Duodenal mucosa (tissue), 2 donors: ENCODE measurements around the gene TTC28.
"Not testable (repeated sequence)": the region's sequence is repeated elsewhere in the genome, so short reads cannot be mapped to it uniquely, and the experiment has no call there.

Experiments used
- H3K27ac ChIP-seq: one replicate; pipeline ENCODE4 v1.7.0; 2013; ENCODE audit warnings: low read depth, low read length
- H3K27me3 ChIP-seq, 2 donors: one replicate each; pipeline ENCODE4 v1.7.0; 2013; ENCODE audit warnings: low read length in 2 of 2, control low read depth in 1 of 2; ENCODE audit not compliant: insufficient read depth in 2 of 2, control insufficient read depth in 1 of 2
- H3K36me3 ChIP-seq, 2 donors: one replicate each; pipeline ENCODE4 v1.7.0; 2013; ENCODE audit warnings: low read length in 2 of 2, control low read depth in 1 of 2; ENCODE audit not compliant: insufficient read depth in 2 of 2, control insufficient read depth in 1 of 2
- H3K4me1 ChIP-seq, 2 donors: one replicate each; pipeline ENCODE4 v1.7.0; 2013; ENCODE audit warnings: low read length in 2 of 2, control low read depth in 1 of 2; ENCODE audit not compliant: insufficient read depth in 2 of 2, control insufficient read depth in 1 of 2
- H3K4me3 ChIP-seq, 2 donors: one replicate each; pipeline ENCODE4 v1.7.0; 2013; ENCODE audit warnings: low read length in 2 of 2, low read depth in 1 of 2
- H3K9ac ChIP-seq, 2 donors: one replicate each; pipeline ENCODE4 v1.7.0; 2013; ENCODE audit warnings: low read length in 2 of 2, low read depth in 1 of 2
- H3K9me3 ChIP-seq, 2 donors: one replicate each; pipeline ENCODE4 v1.7.0; 2013; ENCODE audit warnings: low read length in 2 of 2, control low read depth in 1 of 2; ENCODE audit not compliant: control insufficient read depth in 1 of 2

TTC28 gene

GRCh38 chr22:28639321-28639720 lies 40.3 kb downstream of the TTC28 start:
- Histone ChIP-seq H3K9me3 (no peaks in the 10 kb centered on the region), H3K4me3 (no peak overlapping the region), H3K36me3 (no peaks in the 10 kb centered on the region), H3K4me1 (no peaks in the 10 kb centered on the region), H3K27ac (no peak overlapping the region), H3K9ac (no peak overlapping the region), H3K27me3 (no peaks in the 10 kb centered on the region)

- no peaks in the 10 kb centered on the region for H3K4me1 ChIP-seq
- no peak overlapping the region for H3K4me3 ChIP-seq
- H3K27me3 ChIP-seq = no peaks in the 10 kb centered on the region
- H3K36me3 ChIP-seq = no peaks in the 10 kb centered on the region
- H3K9me3 ChIP-seq = no peaks in the 10 kb centered on the region
- no peak overlapping the region for H3K27ac ChIP-seq
- H3K9ac ChIP-seq = no peak overlapping the region
These were observed 42.4 kb downstream of the TTC28 start for GRCh38 chr22:28637225-28637624.

GRCh38 chr22:28630177-28630574 lies 49.5 kb downstream of the TTC28 start:
- H3K36me3 ChIP-seq = no peaks in the 10 kb centered on the region

GRCh38 chr22:28629420-28630176 lies 50.0 kb downstream of the TTC28 start:
- H3K9me3 ChIP-seq = no peaks in the 10 kb centered on the region
- H3K4me1 ChIP-seq = no peaks in the 10 kb centered on the region
- no peak overlapping the region for H3K27ac ChIP-seq
- H3K27me3 ChIP-seq = no peaks in the 10 kb centered on the region
- H3K4me3 ChIP-seq = no peak overlapping the region
- H3K36me3 ChIP-seq = no peaks in the 10 kb centered on the region
- no peak overlapping the region for H3K9ac ChIP-seq

More at GRCh38 chr22:28630177-28630574, 49.5 kb downstream of the TTC28 start:
- no peak overlapping the region for H3K9ac ChIP-seq
- no peak overlapping the region for H3K4me3 ChIP-seq
- H3K9me3 ChIP-seq = no peaks in the 10 kb centered on the region
- H3K27ac ChIP-seq = no peak overlapping the region
- no peaks in the 10 kb centered on the region for H3K27me3 ChIP-seq
- H3K4me1 ChIP-seq = no peaks in the 10 kb centered on the region

- Histone ChIP-seq H3K27ac (no peak overlapping the region), H3K27me3 (no peaks in the 10 kb centered on the region), H3K9ac (no peak overlapping the region), H3K9me3 (no peaks in the 10 kb centered on the region), H3K4me3 (no peak overlapping the region), H3K36me3 (no peaks in the 10 kb centered on the region), H3K4me1 (no peaks in the 10 kb centered on the region)
These were observed 50.9 kb downstream of the TTC28 start for GRCh38 chr22:28628766-28629165.

GRCh38 chr22:28627791-28628190 lies 51.8 kb downstream of the TTC28 start:
- Histone ChIP-seq H3K4me3 (no peak overlapping the region), H3K9ac (no peak overlapping the region), H3K4me1 (no peaks in the 10 kb centered on the region), H3K36me3 (no peaks in the 10 kb centered on the region), H3K9me3 (no peaks in the 10 kb centered on the region), H3K27ac (no peak overlapping the region), H3K27me3 (no peaks in the 10 kb centered on the region)

GRCh38 chr22:28620244-28620922 lies 59.3 kb downstream of the TTC28 start:
- H3K9ac ChIP-seq = no peak overlapping the region
- H3K4me1 ChIP-seq = no peaks in the 10 kb centered on the region
- H3K9me3 ChIP-seq = no peaks in the 10 kb centered on the region
- H3K27me3 ChIP-seq = no peaks in the 10 kb centered on the region
- no peaks in the 10 kb centered on the region for H3K36me3 ChIP-seq
- no peak overlapping the region for H3K27ac ChIP-seq
- no peak overlapping the region for H3K4me3 ChIP-seq

GRCh38 chr22:28619236-28619635 lies 60.4 kb downstream of the TTC28 start:
- no peak overlapping the region for H3K27ac ChIP-seq
- no peaks in the 10 kb centered on the region for H3K27me3 ChIP-seq
- no peak overlapping the region for H3K9ac ChIP-seq
- no peaks in the 10 kb centered on the region for H3K36me3 ChIP-seq
- no peak overlapping the region for H3K4me3 ChIP-seq
- H3K9me3 ChIP-seq = no peaks in the 10 kb centered on the region
- no peaks in the 10 kb centered on the region for H3K4me1 ChIP-seq

- H3K27me3 ChIP-seq, H3K36me3 ChIP-seq, H3K9ac ChIP-seq, H3K4me3 ChIP-seq, H3K4me1 ChIP-seq, H3K9me3 ChIP-seq, H3K27ac ChIP-seq: not testable (repeated sequence)
These were observed 64.2 kb downstream of the TTC28 start for GRCh38 chr22:28615423-28615822.

GRCh38 chr22:28609921-28610320 lies 69.7 kb downstream of the TTC28 start:
- Histone ChIP-seq H3K9me3 (no peaks in the 10 kb centered on the region), H3K4me3 (no peak overlapping the region), H3K27me3 (no peaks in the 10 kb centered on the region), H3K36me3 (no peaks in the 10 kb centered on the region), H3K9ac (no peak overlapping the region), H3K27ac (no peak overlapping the region), H3K4me1 (no peaks in the 10 kb centered on the region)
